Measurements from ENCODE around the gene EPG5. TPM values are rescaled to one million over a fixed set of nuclear protein-coding genes. Genes with fewer than 3 reads are reported as not detected.
A peak's percentile ranks its signal among the peaks of the same experiment; 100 is the strongest.
"Not testable (repeated sequence)": the region's sequence is repeated elsewhere in the genome, so short reads cannot be mapped to it uniquely, and the experiment has no call there.

Gene EPG5, protein sequence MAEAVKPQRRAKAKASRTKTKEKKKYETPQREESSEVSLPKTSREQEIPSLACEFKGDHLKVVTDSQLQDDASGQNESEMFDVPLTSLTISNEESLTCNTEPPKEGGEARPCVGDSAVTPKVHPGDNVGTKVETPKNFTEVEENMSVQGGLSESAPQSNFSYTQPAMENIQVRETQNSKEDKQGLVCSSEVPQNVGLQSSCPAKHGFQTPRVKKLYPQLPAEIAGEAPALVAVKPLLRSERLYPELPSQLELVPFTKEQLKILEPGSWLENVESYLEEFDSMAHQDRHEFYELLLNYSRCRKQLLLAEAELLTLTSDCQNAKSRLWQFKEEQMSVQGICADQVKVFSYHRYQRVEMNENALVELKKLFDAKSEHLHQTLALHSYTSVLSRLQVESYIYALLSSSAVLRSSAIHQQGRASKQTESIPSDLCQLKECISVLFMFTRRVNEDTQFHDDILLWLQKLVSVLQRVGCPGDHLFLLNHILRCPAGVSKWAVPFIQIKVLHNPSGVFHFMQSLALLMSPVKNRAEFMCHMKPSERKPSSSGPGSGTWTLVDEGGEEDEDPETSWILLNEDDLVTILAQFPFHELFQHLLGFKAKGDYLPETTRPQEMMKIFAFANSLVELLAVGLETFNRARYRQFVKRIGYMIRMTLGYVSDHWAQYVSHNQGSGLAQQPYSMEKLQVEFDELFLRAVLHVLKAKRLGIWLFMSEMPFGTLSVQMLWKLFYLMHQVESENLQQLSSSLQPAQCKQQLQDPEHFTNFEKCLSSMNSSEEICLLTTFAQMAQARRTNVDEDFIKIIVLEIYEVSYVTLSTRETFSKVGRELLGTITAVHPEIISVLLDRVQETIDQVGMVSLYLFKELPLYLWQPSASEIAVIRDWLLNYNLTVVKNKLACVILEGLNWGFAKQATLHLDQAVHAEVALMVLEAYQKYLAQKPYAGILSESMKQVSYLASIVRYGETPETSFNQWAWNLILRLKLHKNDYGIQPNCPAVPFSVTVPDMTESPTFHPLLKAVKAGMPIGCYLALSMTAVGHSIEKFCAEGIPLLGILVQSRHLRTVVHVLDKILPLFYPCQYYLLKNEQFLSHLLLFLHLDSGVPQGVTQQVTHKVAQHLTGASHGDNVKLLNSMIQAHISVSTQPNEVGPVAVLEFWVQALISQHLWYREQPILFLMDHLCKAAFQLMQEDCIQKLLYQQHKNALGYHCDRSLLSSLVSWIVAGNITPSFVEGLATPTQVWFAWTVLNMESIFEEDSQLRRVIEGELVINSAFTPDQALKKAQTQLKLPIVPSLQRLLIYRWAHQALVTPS (N-terminal part only)
- total RNA-seq, result 18.7 TPM
- long read RNA-seq, partial matches to known transcripts, result 4 of 8 reads
- long read RNA-seq, other reads (novel, unspliced or antisense), result 4 of 8 reads

DNA sequence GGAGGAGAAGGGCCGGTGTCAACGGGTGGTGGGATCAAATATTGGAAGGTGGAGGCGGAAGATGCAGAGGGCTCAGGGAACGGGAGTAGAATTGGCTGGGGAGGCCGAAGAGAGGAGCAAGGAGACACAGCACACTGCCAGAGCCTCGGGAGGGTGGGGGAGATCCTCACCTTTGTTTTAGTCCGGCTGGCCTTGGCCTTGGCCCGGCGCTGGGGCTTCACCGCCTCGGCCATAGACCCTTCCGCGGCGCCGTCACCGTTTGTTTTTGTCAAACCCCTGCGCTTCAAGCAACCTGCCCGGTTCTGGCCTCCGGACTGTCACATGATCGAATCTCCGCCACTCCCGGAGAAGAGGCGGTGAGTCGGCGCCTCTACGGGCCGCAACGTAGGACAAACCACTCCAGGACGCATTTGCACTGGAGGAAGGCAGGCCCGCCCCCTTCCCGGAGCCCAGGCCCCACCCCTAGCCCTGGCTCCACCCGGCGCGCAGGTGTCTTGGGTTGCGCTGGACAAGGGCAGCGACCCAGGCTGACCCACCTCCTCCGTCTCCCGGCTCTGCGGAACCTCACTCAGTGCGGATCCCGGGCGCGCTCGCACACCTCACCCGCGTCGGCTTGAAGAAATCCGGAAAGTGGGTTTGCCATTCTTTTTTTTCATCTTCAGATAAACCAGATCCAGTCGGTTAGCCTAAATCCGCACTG, at the start of gene EPG5:
EPG5 (minus strand) TSS at position 323 of the 700 bp plus-strand sequence; CDS start at position 233, 90 bp downstream.
- ATAC-seq, result peak; percentile 100
- DNase-seq, result peak; percentile 96
- intact Hi-C loops (cut with micrococcal nuclease), result no loop called here

DNA sequence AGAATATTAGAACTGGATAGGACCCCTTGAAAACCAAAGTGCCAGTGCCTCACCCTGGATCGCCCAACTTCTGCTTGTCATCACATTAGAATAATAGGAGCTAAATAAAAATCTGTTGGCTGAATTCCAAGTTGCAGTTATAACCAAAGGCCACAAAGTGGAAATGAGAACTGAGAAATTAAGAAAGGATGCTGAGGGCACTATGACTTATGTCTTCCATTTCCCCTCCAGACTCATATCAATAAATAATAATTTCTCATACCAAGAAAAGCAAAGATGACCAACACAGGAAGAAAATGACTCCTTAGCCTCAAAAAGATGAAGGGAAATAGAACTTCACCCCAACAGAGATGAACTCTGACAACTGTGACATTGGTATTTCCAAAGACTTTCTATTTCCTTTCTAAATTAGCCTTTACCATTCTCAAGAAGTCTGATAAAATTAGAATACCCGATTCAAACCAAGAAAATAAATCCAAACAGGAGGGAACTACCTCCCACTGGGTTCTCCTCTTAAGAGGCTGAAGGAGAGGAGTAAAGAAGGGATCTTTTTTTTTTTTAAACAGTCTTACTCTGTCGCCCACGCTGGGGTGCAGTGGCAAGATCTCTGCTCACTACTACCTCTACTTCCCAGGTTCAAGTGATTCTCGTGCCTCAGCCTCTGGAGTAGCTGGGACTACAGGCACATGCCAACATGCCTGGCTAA, 46.5 kb upstream of the EPG5 start:
- DNase-seq (no peak), ATAC-seq (no peak)
- intact Hi-C loops (cut with micrococcal nuclease), result no loop called here

DNA sequence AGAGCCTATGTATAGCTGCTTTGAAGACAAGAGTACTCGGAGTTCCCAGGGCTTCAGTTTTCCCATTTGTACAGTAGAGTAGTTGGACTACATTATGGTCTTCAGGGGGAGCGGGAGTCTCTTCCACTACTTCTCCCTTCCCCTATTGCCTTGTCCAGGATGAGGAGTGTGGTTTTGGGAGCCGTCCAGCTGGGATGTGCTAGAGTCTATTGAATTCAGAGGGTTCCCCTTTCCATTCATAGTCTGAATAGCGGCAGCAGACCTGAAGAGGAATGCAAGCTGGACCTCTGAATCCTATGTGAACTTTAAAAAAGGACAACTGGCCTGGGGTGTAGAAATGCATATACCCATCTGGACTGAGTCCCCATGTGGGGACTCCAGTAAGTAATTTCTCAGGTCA, 43.5 kb upstream of the EPG5 start:
- ATAC-seq (peak; percentile 41), DNase-seq (no peak)
- intact Hi-C loops (cut with micrococcal nuclease), result no loop called here

DNA sequence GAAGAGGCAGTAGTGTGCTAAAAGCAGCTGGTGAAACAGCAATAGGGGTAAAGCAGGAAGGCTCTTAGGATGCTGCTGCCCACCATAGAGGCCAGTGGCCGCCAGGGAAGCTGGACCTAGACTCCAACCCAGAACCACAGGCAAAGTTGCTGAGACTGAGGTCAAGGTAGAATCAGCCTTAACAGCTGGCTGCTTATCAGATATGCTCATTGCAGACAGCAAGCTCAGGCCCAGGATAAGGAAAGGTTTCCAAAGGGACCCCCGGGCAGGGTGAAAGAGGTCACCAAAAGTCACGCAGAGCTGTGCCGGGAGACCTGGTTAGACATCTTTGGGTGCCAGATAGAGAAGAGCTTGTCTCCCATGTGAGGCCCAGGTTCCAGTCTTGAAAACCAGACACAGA, 42.9 kb upstream of the EPG5 start:
- DNase-seq, result no peak
- ATAC-seq, result no peak
- intact Hi-C loops (cut with micrococcal nuclease), result no loop called here

DNA sequence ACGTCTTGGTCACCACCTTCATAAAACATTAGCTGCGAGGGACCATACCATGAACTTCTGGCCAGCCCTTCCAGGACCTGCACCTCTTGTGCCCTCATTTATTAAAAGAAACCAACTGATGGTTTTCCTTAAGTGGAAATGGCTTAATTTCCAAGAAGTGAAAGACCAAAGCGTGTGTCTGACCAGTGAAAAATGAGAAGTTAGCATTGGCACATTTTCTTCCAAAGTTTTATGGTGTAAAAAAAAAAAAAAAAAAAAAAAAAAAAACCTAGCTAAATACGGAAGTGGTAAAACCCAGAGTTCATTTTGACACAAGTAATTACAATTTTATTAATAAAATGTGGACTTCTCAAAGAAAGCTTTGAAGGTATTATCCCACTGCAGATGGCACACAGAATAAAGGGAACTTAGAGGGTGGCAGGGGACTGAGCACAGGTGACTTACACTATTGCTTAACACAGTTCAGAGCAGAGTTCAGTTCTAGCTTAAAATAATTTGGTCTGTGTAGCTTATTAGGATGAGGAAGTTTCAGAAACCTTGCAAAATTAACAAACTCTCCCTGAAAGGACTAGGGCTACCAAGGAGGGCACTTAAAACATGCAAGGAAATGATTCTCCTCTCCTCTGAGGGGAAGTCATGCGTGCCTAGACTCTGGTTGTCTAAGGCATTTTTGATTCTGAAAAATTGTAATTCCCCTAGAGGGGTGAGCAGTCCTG, 42.2 kb upstream of the EPG5 start:
- DNase-seq, result no peak
- intact Hi-C loops (cut with micrococcal nuclease), result no loop called here
- peak; percentile 43 for ATAC-seq

DNA sequence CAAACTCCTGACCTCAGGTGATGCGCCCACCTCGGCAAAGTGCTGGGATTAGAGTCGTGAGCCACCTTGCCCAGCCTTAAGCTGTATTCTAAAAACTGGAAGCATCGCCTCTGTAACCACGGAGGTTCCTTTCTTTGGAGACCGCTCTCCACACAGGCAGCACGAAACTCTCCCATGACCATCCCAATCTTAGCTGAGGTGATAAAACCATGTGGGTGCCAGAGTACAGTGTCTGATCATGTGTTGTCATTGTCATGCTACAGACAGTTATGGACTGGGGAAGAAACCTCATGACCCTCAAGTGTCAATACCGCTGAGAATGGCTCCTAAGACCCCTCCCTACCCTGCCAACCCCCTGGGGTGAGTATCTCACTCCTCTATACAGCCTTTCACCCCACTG, 41.4 kb upstream of the EPG5 start:
- intact Hi-C loops (cut with micrococcal nuclease), result no loop called here
- DNase-seq (no peak), ATAC-seq (no peak)

DNA sequence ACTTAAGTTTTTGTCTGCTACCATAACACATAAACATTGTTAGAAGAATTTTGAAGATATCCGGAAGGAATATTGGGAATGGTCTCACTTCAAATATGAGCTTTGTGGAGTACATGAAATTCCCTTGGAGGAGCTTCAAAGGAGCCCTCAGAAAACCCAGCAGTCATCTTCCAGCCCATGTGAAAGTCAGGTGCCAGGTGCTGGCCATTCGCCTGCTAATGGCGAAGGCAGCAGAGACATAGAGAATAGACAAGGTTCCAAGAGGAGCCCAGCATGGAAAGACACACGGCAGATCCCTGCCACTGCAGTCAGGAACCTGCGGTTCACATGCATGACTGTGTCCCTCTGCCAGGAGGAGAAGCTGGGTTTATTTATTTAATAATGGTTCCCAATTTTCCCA, 40.0 kb upstream of the EPG5 start:
- DNase-seq, result no peak
- intact Hi-C loops (cut with micrococcal nuclease), result no loop called here
- ATAC-seq, result no peak

DNA sequence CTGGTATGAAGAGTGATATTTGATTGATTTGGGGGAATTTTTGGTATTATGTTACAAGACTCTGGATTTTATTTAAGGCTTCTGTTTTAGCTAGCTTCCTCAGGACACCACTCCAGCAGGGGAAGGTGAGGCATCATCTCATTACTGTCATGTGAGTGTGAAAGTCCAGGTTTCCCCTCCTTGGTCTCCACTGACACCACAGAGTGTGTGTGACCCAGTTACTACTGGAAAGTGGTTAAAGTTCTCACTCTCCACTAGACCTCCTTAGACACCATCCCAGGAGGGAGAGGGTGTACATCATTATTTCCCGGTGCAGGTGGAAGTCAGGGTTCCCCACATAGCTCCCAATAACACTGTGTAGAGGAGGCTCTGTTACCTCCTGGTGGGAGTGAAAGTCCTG, 35.8 kb upstream of the EPG5 start:
- ATAC-seq, result no peak
- intact Hi-C loops (cut with micrococcal nuclease), result no loop called here
- no peak for DNase-seq

DNA sequence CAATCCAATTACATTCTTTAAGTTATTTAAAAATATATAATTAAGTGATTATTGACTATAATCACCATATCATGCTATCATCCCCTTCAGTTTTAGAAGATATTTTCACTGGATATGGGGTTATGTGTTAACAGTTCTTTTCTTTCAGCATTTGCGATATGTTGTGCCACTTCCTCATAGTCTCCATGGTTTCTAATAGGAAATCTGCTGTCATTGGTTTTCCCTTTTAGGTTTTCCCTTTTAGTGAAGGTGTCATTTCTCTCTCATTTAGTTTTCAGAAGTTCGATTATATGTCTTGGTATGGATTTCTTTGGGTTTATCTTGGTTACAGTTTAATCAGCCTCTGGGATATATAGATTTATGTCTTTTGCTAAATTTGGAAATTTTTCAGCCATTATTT, 34.8 kb upstream of the EPG5 start:
- intact Hi-C loops (cut with micrococcal nuclease), result no loop called here
- DNase-seq, result no peak
- ATAC-seq, result no peak

DNA sequence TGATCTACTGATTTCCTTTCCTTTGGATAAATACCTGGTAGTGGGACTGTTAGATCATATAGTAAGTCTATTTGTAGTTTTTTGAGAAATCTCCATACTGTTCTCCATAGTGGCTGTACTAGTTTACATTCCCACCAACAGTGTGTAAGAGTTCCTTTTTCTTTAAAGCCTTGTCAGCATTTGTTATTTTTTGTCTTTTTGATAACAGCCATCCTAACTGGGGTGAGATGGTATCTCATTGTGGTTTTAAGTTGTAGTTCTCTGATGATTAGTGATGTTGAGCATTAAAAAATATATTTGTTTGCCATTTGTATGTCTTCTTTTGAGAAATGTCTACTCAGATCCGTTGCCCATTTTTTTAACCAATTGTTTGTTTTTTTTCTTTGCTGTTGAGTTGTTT, 33.9 kb upstream of the EPG5 start:
- ATAC-seq (no peak), DNase-seq (no peak)
- intact Hi-C loops (cut with micrococcal nuclease), result no loop called here

DNA sequence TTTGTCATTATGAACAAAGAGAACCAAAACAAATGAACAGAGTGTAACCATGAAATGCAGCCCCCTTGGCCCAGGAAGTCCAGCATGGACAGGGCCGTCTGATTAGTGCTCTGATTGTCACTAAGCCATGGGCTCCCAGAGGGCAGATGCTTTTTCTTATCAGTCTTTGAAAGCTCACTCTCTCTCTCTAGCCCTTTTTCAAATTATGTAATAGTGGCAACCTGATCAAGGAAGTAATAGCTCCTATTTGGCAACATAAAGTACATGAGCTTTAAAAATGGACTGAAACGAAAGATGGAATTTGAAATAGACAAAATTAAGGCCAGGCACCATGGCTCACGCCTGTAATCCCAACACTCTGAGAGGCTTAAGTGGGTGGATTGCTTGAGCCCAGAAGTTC, 32.4 kb upstream of the EPG5 start:
- no peak for ATAC-seq
- intact Hi-C loops (cut with micrococcal nuclease), result no loop called here

DNA sequence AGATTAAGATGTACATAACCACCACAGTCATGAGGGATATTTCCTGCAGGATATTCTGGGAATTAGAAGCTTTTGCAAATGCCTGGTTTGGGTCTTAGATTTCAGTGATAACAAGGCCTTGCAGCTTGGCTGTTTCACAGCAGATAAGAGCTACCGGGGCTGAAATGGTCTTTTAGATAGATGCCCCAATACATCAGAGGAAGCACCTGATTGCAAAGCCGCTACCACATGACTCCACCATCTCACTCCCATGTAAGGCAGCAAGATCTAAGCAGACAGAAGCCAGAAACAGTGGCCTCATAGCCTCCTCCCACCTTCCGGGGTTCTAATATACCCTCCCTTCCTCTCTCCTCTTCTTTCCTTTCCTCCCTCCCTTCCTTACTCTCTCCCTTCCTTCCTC, 31.1 kb upstream of the EPG5 start:
- ATAC-seq (no peak), DNase-seq (no peak)

More for the DNA sequence above, 32.4 kb upstream of the EPG5 start:
- no peak for DNase-seq

DNA sequence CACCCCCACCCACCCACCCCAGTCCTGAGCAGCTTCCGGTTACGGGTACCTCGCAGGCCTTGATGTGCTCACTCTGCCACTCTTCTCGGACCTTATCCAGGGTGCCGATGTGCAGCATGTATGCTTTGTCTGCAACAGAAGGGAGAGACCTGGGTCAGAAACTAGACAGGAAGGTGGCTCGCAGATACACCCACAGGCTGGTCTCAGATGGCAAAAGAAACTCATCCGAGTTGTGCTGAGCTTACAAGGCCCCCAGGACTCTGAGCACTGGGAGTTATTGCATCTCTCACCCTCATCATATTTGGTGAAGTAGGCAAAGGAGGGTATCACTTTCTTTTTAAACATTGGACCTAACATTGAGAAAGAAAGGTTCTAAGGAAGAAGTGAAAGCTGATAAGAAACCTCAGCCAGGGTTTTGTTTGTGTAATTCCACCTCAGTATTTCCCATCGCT, 30.6 kb upstream of the EPG5 start:
- ATAC-seq (no peak), DNase-seq (no peak)
- intact Hi-C loops (cut with micrococcal nuclease), result no loop called here

More for the DNA sequence above, 31.1 kb upstream of the EPG5 start:
- intact Hi-C loops (cut with micrococcal nuclease), result no loop called here

DNA sequence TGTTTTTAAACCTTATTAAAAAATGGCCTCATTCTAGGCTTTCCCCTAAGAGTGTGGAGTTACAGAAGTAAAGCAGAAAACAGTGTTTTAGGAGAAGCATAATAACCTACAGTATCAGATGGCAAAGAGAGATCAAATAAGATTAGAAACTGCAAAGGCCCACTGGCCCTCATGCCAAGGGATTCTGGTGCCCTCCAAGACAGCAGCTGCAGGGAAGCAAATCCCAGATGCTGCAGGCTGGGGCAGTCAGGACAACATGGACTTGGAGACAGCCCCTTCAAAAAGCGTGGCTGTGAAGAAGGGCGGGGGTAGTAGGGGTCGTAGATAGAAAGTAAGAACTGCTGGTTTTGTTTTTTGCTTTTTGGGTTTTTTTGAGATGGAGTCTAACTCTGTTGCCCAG, 28.3 kb upstream of the EPG5 start:
- ATAC-seq (no peak), DNase-seq (no peak)
- intact Hi-C loops (cut with micrococcal nuclease), result no loop called here

DNA sequence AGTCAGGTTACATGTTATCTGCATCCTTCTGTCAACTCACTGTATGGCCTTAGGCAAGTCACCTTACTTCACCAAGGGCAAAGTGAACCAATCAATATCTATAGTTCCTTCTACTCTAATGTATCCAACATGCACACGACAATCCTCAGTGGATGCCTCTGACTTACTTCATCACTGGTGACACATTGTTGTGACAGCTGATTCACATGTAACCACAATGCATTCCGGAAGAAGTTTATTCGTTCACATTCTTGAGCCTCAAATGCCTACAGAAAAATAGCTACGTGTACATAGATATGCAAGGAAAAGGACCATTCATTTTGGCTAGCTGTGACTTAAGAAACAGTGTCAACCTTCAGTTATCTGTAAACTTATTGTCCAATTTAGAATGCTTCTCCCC, 26.3 kb upstream of the EPG5 start:
- ATAC-seq (no peak), DNase-seq (no peak)
- intact Hi-C loops (cut with micrococcal nuclease), result no loop called here

DNA sequence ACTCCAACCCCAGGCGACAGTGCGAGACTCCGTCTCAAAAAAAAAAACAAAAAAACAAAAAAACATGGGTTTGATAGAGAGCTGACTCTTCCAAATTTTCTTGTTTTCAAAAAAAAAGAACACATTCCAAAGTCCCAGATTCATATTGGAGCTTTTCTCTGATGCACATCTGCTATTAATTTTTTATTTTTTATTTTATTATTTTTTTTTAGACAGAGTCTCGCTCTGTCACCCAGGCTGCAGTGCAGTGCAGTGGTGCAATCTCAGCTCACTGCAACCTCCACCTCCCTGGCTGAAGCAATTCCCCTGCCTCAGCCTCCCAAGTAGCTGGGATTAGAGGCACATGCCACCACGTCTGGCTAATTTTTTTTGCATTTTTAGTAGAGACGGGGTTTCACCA, 25.4 kb upstream of the EPG5 start:
- DNase-seq; intact Hi-C loops (cut with micrococcal nuclease); ATAC-seq: not testable (repeated sequence)

DNA sequence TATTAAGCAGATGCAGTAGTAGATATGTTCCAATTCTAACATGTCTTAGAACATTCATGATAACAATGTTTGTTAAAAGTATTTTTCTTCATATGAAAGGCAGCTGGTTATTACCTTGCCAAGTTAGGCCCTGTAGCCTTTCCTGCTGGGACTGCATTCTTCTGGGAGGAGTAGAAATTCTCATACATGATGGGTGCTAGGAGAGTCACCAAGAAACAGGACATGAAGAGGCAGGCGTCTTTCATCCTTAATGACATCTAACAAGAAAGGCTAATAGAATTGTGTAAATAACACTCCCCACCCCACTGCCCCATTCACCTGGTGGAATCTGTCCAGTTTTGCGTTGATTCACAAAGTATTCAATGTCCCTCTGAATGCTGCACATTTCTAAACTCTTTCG, 24.7 kb upstream of the EPG5 start:
- ATAC-seq (no peak), DNase-seq (no peak)
- intact Hi-C loops (cut with micrococcal nuclease), result no loop called here

Data from left ventricle myocardium superior (tissue), 1 donor.